GM18867 (cell line): ENCODE data around the gene AUH.

Experiments
- ATAC-seq: cut with Tn5 transposase; IDR thresholded peaks from one replicate; pipeline ENCODE4 v1.9.1; 2021; ENCODE audit warnings: mild to moderate bottlenecking, moderate library complexity; ENCODE audit not compliant: unreplicated experiment

Gene AUH

DNA sequence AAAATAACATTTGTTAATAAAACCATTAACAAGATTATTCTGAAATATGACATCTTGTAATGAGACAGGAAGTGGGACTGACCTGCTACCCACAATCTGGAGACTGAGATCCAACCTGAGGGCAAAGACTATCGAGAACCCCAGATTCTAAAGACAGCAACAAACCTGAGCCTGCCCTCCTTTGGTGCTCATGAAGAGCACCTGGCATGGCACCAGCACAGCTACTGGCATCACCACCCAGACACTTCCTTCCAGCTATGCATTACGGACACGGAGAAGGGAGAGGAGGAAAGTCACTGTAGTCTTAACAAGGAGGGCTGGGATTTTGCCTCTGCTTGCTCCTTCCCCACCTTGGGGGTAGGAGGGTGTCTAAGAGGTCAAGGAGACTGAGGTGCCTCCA, 105.5 kb downstream of the AUH start:
- ATAC-seq: no peak

DNA sequence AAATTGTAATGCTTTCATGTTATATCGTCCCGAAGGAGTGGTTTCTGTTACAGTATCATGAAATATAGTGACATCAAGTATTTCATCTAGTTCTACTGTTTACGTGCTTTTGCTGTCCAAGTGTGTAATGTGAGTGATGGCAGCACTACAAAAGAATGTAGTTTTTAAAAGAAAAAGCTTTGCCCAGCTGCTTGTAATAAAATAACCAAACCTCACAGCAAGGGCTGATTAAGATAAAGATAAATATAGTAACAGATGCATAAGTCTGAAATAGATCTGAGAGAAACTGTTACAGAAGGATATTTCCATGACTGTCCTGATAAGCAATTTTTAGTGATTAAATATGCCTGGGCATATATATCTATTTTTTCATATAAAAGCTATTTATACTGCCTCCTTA, 106.4 kb downstream of the AUH start:
- no peak for ATAC-seq

DNA sequence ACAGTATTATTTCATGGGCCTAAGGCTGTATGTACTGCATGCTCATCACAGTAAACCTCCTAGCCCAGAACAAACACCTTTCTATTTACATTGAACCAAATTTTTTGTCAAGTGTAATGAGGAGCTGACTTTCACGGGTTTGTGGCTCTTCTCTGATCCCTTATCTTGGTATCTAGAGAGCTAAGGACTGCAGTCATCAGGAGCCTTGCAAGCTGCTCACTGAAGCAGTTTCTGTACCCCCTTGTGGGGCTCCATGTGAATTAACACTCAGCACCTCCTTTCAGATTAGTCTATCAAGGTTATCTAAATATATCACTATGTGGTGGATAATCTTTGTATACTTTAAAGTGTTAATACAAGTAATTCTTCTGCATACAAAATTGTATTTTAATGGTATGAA, 108.2 kb downstream of the AUH start:
- ATAC-seq: no peak

DNA sequence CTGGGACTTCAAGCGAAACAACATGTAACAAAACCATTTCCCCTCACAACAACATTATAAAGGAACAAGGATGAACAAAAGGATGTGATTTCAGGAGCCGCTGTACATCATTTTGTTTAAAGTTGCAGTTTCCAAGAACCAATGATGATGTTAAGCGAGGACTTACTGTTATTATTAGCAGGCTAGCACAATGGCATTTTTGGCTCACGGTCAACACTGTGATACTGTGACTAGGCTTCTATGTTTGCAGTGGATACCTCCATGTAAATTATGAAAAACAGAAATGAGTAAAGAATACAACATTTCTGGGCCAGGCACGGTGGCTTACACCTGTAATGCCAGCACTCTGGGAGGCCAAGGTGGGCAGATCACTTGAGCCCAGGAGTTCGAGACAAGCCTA, 113.0 kb downstream of the AUH start:
- ATAC-seq: no peak

DNA sequence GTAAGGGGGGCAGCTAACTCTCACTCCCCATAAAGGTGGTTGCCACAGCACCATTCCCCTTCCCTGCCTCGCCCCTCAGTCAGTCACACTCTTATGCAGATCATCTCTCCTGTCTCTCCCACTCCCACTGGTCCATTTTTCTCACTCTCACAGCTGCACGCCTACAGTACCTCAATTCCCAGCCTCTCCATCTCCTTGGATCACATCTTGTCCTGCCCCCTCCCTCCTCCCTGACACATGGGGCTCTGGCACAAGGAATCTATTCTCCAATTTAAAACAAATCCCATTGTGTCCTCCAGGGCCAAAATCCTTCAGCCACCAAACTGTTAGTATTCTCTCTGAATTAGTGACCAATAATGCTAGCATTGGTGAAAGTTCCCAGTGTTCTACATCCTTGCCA, 114.4 kb downstream of the AUH start:
- ATAC-seq: no peak

DNA sequence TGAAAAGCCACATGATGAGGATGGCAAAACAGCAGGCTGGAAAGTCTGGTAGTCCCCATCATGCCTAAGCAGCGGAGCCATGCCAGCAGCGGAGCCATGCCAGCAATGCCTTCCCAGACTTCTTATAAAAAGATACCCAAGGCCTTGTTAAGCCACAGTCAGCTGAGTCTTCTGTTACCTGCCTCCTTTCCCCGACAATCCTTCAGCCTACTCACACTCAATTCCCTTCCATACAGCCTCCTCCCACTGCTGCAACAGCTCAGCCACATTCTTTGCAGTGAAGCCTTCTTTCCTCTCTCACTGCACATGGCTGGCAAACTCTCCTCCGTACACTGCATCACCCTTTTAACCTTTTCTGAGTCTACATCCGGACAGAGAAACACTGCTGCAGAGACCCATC, 114.9 kb downstream of the AUH start:
- ATAC-seq: no peak

DNA sequence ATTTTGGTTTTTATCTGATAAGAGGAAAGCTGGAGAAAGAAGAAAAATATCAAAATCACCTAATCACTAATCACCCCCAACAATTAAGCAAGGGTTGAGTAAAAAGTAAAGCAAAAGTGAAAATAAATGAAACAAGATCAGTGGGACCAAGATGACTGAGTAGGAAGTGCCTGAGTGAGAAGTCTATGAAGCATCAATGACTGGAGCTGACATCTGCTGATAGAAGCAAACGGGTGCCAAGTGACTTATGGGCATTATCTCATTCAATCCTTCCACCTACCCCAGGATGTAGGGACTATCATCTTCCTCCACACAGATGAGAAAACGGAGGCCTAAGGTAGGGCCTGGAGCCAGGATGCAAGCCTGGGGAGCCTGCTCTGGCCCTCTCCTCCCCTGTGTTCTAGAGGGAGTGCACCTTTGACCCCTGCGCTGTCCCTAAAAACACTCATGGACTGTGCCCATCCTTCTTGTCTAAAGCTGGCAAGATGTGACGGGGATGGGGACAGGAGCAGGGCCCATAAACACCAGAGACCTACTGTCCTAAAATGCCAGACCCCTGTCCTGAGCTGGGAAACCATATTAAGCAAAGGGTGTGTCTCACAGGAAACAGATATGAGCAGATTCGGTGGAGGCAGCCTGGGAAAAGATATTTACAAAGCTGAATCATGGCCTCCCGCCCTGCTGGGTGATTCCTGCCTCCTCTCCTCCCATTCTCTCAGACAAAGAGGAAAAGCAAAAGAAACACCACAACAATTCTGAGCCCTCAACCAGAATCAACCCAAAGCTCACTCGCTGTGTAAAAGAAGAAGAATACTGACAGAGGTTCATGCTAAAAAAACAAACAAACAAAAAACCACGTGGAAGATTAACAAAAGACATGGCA, 116.0 kb downstream of the AUH start:
- ATAC-seq: no peak

DNA sequence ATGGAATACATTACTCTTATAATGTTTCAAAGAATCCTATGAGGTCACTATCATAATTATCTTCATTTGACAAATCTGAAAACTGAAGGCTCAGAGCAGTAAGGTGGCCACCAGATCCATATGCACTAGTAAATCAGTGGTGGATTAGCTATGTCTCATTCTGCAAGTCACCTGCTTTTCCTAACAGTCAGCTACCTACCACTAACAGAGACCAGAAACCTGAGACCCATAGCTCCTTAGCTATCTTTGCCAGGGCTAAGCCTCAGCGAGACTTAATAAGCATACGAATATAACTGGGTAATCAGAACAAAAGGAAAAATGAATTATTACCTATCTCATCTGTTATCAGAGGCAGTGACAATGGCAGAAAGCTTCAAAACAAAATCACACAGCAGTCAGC, 118.7 kb downstream of the AUH start:
- ATAC-seq: no peak

DNA sequence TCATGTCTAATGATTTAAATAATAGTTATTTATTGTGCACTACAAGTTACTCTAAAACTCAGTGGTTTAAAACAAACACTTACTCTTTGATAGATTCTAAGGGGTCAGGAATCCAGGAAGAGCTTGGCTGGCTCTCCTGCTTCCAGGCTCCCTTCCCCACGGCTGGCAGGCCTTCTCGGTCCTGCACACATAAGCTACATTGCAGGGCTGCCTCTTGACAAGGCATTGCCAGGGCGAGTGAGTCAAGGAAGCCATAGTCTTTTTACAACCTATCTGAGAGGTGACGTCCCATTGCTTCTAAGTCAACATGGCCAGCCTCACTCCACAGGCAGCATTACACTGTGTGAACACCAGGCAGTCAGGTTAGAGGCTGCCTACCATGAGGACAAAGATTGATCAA, 119.8 kb downstream of the AUH start:
- ATAC-seq: no peak

DNA sequence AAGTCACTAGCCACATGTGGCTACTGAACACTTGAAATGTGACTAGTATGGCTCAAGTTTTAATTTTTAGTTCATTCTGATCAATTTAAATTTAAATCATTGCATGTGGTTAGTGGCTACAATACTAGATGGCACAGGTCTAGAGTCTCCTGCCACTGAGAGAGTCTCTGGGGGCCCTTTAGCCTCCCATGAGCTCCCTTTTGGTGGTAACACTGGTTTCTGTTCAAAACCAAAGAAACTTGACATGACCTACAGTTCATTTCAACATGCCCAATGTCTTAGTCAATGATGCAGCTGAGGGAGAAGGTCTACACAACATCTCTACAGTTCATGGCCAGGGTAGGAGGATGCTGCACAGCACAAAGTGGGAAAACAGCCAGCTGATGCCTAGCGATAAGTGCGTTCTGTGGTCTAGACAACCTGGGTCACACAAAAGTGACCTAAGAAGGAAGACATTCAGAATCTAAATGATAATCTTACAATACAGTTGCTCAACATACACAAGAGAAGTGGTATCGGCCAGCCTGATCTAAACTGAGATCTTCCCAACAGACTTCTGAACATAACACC, 121.0 kb downstream of the AUH start:
- no peak for ATAC-seq

DNA sequence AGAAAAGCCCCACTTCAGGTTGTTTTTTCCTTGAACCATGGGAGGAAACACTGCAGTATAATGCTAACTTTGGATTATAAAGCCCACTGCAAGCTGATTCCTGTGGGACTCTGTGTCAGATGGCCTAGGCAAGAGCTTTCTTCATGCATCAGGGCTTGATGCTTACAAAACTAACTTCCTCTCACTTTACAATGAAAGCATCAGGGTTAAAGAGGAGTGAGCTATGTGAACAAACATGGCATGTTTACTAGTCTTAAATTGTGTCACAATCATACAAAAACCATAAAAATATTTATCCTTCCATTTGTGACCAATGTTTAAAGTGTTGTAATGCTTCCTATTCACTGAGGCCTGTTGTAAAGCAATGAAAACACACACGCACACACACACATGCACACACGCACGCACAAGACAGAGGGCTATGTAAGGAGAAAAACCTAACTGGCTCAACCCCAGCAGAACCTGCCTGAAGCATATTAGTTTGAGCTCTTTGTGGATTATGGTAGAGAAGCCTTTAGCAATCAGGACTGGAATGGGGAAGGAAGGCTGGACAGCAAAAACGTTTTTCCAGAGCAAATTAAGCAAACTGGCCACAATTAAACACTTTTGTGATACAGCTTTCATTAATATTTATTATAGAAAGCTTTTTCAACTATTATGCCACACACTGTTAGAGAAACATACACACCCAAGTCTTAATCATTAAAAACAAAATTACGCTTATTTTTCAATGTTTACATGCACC, 122.2 kb downstream of the AUH start:
- ATAC-seq: no peak

DNA sequence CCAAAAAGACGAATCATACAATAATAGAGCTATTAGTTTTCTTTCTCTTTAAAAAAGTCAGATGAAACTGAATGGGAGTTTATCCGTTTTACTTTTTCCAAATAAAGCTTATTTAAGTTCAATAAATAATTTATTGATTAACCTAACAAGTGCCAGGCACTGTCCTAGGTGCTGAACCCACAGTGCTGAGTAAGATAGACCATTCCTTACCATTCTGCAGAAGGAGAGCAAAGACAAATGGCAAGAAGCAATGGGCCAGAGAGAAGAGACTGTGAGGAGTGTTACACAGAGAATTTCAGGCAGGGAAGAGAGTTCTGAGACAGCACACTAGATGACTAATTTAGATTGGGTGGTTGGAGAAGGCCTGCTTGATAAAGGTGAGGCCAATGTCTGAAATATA, 127.2 kb downstream of the AUH start:
- ATAC-seq: no peak

DNA sequence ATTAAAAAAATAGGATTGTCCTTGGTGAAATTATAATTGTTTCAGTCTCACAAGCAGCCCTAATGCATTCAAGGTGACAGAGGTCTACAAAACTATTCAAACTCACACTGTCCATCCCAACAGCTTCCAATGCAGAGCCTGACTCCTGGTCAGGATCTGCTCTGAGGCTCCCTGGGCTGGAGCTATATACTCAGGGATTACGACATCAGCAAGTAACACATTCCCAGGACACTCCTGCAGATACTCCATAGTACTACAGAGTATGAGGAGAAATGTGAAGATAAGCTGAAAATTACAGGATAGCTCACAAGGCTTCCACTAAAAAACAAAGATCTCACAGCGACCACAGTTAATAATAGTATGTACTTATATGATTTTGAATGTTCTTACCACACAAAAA, 130.1 kb downstream of the AUH start:
- ATAC-seq: no peak

DNA sequence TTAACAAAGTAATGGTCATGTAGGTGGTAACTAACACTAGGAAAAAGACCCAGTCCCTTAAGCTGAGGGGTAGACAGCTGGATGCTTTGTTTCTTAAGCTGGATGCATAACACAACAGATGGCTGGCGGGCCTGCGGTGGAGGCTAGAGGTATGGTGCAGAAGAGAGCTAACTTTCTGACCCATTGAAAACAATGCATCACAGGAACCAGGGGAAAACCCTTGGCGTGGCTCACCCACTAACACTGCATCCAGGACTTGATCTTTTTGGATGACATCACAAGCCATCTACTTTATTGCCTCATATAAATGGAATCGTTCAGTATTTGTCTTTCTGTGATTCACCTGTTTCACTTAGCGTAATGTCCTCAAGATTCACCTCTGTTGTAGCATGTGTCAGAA, 138.7 kb downstream of the AUH start:
- ATAC-seq: no peak

DNA sequence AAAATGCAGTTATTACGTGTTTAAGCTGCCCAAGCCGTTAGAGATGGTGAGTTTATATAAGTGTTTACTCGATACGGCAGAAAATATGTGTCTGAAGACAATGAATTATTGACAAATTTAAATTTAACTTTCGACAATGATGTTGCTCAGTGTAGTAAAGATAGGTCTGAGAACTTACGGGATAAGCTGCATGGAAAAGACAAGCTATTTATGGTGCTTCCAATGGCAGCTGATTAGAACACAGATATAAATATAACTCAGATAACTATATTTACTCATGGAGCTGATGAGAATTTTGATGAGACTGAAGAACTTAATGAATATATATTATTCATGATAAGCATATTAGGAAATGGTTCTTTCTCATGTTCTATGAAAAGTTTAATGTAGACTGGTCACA, 139.3 kb downstream of the AUH start:
- no peak for ATAC-seq

DNA sequence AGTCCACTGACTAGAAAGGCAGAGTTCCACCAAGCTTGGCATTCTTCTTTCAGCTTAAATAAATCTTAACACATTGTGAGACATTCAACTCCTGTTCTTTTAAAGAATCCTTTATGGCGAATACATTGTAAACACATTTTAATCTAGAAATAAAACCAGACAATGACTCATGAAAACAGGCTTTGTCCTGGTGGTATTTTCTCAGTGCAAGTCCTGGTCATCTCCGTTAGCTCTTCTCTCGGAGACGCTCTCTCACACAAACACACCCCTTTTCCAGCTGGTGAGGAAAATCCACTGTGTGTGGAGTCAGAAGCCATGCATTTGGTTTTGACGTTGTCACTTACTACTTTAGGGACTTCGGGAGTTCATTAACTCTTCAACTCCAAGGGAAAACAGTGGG, 140.4 kb downstream of the AUH start:
- ATAC-seq: no peak

DNA sequence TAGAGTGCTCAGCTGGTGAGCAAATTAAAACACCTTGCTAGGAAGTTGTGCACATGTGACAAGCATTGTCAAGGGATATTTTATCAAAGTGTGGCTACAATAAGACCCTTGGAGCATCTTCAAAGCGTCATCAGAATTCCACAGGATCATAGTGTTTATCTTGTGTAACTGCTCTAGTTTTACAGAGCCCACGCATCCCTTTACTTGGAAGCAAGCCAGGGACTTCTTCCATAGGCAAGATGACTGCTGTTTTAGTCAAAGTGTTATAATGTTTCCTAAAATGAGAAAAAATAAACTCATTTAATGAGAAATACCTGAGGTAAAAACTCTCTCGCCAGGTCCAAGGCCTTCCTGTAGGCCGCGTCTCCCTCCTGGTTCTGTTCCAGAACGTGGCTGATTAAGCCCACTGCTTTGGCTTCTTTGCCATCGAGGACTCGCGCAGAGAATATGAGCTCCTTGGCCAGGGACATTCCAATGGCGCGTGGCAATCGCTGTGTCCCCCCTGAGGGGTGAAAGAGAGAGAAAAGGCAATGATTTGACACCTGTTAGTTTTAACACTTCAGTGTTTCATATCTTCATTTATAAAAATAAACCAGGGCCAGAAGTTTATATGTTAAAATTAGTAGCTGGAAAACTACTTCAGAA, 141.1 kb downstream of the AUH start:
- ATAC-seq: no peak

DNA sequence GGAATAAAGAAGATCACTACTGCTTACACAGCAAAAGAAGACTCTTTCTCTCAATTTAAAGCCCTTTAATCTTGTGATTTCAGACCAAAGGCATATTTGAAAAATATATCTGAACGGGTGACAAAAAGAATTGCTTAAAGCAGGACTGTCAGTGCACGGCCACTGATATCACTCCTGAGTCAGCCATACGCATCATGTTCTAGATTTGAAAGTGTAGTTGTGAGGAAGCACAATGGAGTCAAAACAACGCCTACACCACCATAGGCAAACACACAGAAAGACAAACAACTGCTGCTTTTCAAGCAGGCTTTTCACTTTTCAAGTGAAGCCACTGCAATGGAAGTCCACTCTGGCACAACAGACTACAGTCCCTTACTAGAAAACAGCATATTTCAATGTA, 141.7 kb downstream of the AUH start:
- no peak for ATAC-seq

DNA sequence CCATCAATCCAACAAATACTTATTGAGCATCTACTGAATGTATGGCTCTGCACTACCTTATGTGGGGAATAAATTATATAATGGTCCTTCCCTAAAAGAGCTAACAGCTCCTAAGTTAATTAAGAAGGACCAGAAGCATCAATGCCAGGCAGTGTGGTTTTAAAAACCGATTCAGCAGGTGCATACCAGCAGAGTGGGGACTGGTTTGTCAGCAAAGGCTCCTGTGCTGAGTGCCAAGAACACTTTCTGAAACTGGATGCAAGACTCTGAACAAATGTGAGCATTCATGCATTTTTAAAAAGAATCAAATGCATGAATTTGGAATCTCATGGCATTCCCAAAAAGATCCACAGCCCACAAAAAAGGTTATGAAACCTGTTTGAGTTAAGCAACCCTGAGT, 142.2 kb downstream of the AUH start:
- ATAC-seq: no peak

DNA sequence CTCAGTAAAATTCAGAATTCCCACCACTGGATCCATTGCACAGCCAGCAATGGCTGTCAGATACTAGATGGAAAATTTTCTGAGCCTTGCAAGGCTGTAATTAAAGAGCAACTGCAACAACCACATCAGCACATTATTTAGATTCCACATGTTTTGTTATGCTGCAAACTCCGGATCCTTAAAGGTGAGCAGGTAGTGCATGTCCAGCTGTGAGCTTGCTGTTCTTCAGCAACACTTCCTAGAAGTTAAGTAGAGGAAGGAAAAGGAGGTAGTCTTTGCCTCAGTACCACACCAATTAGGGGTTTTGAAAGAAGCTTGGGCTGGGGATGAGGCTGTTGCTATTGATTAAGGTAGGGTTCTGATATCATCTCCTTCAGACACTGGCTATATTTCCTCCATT, 144.3 kb downstream of the AUH start:
- no peak for ATAC-seq

DNA sequence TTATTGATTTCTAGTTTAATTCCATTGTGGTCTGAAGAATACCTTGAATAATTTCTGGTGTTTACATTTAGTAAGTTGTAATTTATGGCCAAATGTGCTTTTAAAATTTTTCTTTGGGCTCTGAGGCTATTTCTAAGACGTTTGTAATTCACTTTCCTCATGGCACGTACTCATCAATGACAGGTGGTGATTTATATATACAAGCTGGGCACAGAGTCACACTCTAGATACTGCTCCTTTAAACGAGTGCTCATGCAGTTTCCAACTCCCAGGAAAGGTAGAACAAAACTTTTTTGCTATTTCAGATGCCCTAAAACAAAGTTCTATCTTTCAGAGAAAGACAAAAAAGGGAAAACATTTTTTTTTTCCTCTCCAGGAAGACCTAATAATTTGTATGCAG, 146.9 kb downstream of the AUH start:
- no peak for ATAC-seq

DNA sequence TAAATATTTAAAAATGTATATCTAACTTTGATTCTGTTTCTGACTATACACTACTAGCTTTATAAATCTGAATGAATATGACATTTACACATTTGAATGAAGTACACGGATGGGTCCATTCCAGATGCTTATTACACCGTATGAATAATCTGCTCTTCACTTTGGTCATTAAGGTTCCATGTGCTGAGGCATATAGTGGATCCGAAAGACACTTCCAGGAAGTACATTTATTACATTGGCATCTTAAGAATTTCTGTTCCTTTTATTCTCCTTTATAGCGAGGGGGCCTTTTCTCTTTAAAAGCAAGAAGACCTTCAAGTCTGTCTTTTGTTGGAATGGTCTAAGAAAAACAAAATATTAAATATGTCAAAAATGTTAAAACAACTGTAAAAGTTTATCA, 147.6 kb downstream of the AUH start:
- no peak for ATAC-seq
